AG09309 (cell line): Measurements from ENCODE around the gene SCO1.

ENCODE experiments used
- DNase-seq: peaks from one replicate; pipeline ENCODE4 v3.0.0-alpha.2; 2010; ENCODE audit warnings: low read depth
- H3K4me3 ChIP-seq: 2 replicates; pipeline ENCODE4 v1.5.1; 2011; ENCODE audit warnings: mild to moderate bottlenecking, low read depth, low read length, moderate library complexity; ENCODE audit not compliant: control insufficient read depth
- CTCF ChIP-seq: IDR thresholded peaks from 2 replicates; pipeline ENCODE4 v1.5.1; 2011; ENCODE audit warnings: mild to moderate bottlenecking, low read depth, low read length, inconsistent platforms; ENCODE audit not compliant: insufficient read depth, control insufficient read depth; ENCODE audit errors: missing control alignments

SCO1 gene

GRCh38 chr17:10633738-10634379 is 63.5 kb downstream of the SCO1 start:
- no peak for DNase-seq
- no peak for TF ChIP-seq CTCF
- no peak overlapping the region for H3K4me3 ChIP-seq

GRCh38 chr17:10631701-10632100 is 65.6 kb downstream of the SCO1 start:
- TF ChIP-seq CTCF = no peak
- no peak for DNase-seq
- no peak overlapping the region for H3K4me3 ChIP-seq

- H3K4me3 ChIP-seq = no peak overlapping the region
- no peak for DNase-seq
- peak; percentile 88 for TF ChIP-seq CTCF
These were observed 66.2 kb downstream of the SCO1 start for GRCh38 chr17:10631048-10631700.

DNA sequence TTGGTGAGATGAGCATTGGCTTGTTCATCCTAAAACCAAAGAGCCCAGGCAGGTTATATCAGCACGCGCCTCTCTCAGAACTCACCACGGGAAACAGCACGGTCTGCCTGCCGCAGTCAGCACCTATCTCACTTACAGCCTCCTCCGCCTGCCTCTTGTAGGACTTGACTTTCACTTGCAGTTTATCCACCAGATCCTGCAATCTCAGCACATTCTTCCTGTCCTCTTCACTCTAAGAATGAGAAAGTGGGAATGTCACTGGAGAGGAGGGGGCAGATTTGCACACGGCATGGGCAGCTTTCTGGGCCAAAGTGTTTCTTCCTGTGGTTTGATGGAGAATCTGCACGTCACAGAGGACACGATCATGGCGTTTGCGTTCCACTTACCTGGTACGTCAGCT is 67.6 kb downstream of the SCO1 start:
- no peak overlapping the region for H3K4me3 ChIP-seq
- TF ChIP-seq CTCF = no peak
- no peak for DNase-seq

- peak; percentile 42 for TF ChIP-seq CTCF
- H3K4me3 ChIP-seq = no peak overlapping the region
- no peak for DNase-seq
These were observed 68.6 kb downstream of the SCO1 start for GRCh38 chr17:10628756-10629155.

DNA sequence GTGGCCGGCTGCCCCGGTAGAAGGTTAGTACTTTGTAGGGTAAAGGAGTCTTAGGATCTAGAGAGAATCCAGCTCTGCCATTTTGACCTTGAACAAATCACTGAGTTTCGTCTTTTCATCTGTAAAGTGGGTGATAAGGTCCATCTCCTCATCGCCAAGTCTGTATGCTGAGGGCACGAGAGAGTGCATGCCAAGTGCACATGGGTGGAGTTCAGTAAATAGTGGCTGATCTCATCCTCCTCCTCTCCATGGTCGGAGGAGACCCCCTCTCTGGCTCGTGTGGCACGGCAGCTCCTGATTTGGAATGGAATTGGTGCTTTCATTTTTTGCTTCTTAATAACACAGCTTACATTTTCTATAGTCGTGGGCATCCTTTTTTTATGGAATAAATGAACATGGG is 70.9 kb downstream of the SCO1 start:
- no peak overlapping the region for H3K4me3 ChIP-seq
- DNase-seq = no peak
- no peak for TF ChIP-seq CTCF
